ENCODE results near the gene DLGAP4. TPM values are rescaled to one million over a fixed set of nuclear protein-coding genes. Genes with fewer than 3 reads are reported as not detected.

Gene DLGAP4
- total RNA-seq, 1 experiment from 2014 or later, result 59.9 TPM

GRCh38 chr20:36340593-36340990 lies 34.5 kb downstream of the DLGAP4 start:
- POLR2A ChIA-PET (ENCODE audit: low non-redundant PET), result no interaction called here
- no peak overlapping the region for H3K27ac ChIP-seq (ENCODE audit: low read depth, low read length, poor library complexity, severe bottlenecking)
- no peaks in the 10 kb centered on the region for H3K36me3 ChIP-seq (ENCODE audit: insufficient read depth, low read length, poor library complexity, severe bottlenecking)
- peaks cover 14% of the 10 kb centered on the region for H3K4me1 ChIP-seq (ENCODE audit: insufficient read depth, low read length, poor library complexity, severe bottlenecking)
- DNase-seq (ENCODE audit: low spot score), result no peak
- H3K27me3 ChIP-seq (replicated peaks; ENCODE audit: insufficient read depth, low read depth, low read length, poor library complexity), result no peaks in the 10 kb centered on the region
- CTCF ChIA-PET, result no interaction called here
- BruUV-seq (replicated peaks), result no TSS peak
- TF ChIP-seq EZH2 (IDR thresholded peaks at IDR 0.05; ENCODE audit: borderline replicate concordance, low read depth, low read length, poor library complexity, severe bottlenecking), result no peak
- TF ChIP-seq CTCF (conservative IDR thresholded peaks at IDR 0.05; ENCODE audit: low read depth, low read length), result no peak
- no peak overlapping the region for H3K4me3 ChIP-seq (ENCODE audit: low read depth, low read length, poor library complexity, severe bottlenecking)
- H3K9me3 ChIP-seq (ENCODE audit: low read depth, low read length, poor library complexity, severe bottlenecking), result no peaks in the 10 kb centered on the region
- intact Hi-C loops (cut with micrococcal nuclease; ENCODE audit: unreplicated experiment), result no loop called here

- Histone ChIP-seq H3K4me1 (ENCODE audit: insufficient read depth, low read length, poor library complexity, severe bottlenecking) (peaks cover 14% of the 10 kb centered on the region), H3K9me3 (ENCODE audit: low read depth, low read length, poor library complexity, severe bottlenecking) (no peaks in the 10 kb centered on the region), H3K27me3 (replicated peaks; ENCODE audit: insufficient read depth, low read depth, low read length, poor library complexity) (no peaks in the 10 kb centered on the region), H3K4me3 (ENCODE audit: low read depth, low read length, poor library complexity, severe bottlenecking) (no peak overlapping the region), H3K36me3 (ENCODE audit: insufficient read depth, low read length, poor library complexity, severe bottlenecking) (no peaks in the 10 kb centered on the region), H3K27ac (ENCODE audit: low read depth, low read length, poor library complexity, severe bottlenecking) (no peak overlapping the region)
- TF ChIP-seq EZH2 (IDR thresholded peaks at IDR 0.05; ENCODE audit: borderline replicate concordance, low read depth, low read length, poor library complexity, severe bottlenecking) (no peak), CTCF (conservative IDR thresholded peaks at IDR 0.05; ENCODE audit: low read depth, low read length) (no peak)
- no peak for DNase-seq (ENCODE audit: low spot score)
- BruUV-seq (replicated peaks), result no TSS peak
- ChIA-PET POLR2A (ENCODE audit: low non-redundant PET) (no interaction called here), CTCF (no interaction called here)
- intact Hi-C loops (cut with micrococcal nuclease; ENCODE audit: unreplicated experiment), result no loop called here
Observed at GRCh38 chr20:36341331-36342020, 35.3 kb downstream of the DLGAP4 start.

GRCh38 chr20:36342331-36343120 lies 36.4 kb downstream of the DLGAP4 start:
- Histone ChIP-seq H3K36me3 (ENCODE audit: insufficient read depth, low read length, poor library complexity, severe bottlenecking) (no peaks in the 10 kb centered on the region), H3K27me3 (replicated peaks; ENCODE audit: insufficient read depth, low read depth, low read length, poor library complexity) (no peaks in the 10 kb centered on the region), H3K9me3 (ENCODE audit: low read depth, low read length, poor library complexity, severe bottlenecking) (no peaks in the 10 kb centered on the region), H3K4me1 (ENCODE audit: insufficient read depth, low read length, poor library complexity, severe bottlenecking) (peaks cover 14% of the 10 kb centered on the region), H3K27ac (ENCODE audit: low read depth, low read length, poor library complexity, severe bottlenecking) (no peak overlapping the region), H3K4me3 (ENCODE audit: low read depth, low read length, poor library complexity, severe bottlenecking) (no peak overlapping the region)
- no peak for DNase-seq (ENCODE audit: low spot score)
- no TSS peak for BruUV-seq (replicated peaks)
- intact Hi-C loops (cut with micrococcal nuclease; ENCODE audit: unreplicated experiment), result no loop called here
- ChIA-PET POLR2A (ENCODE audit: low non-redundant PET) (no interaction called here), CTCF (no interaction called here)
- TF ChIP-seq CTCF (conservative IDR thresholded peaks at IDR 0.05; ENCODE audit: low read depth, low read length), result no peak
- TF ChIP-seq EZH2 (IDR thresholded peaks at IDR 0.05; ENCODE audit: borderline replicate concordance, low read depth, low read length, poor library complexity, severe bottlenecking), result no peak

All from A673 (cell line).